NCI-H1105 (cell line): ENCODE measurements around the gene FNDC3B.

ENCODE experiments used
- DNase-seq: peaks from one replicate; lab custom pipeline; 2025; lab: John Stamatoyannopoulos, UW

Gene FNDC3B

GRCh38 chr3:172170073-172170709 lies 130.8 kb downstream of the FNDC3B start:
- DNase-seq, result no peak

DNA sequence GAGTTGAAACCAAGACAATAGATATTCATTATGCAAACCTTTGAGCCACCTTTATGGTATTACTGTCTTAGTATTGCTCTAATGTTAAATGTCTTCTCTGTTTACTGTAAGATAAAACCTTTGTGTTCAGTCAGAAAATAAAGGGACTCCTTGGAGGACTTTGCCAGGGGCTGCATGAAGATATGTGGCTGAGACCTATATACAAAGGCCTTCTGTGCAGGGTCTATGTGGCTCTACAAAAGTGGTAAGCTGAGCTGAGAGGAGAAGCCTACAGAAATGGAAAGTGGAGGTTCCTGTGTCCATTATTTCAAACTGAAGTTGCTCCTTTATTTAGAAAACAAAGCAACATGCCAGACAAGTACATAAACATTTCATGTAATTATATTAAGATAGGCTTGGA lies 131.5 kb downstream of the FNDC3B start:
- peak; percentile 37 for DNase-seq

- DNase-seq, result no peak
Observed at GRCh38 chr3:172171396-172172075, 132.2 kb downstream of the FNDC3B start.

DNA sequence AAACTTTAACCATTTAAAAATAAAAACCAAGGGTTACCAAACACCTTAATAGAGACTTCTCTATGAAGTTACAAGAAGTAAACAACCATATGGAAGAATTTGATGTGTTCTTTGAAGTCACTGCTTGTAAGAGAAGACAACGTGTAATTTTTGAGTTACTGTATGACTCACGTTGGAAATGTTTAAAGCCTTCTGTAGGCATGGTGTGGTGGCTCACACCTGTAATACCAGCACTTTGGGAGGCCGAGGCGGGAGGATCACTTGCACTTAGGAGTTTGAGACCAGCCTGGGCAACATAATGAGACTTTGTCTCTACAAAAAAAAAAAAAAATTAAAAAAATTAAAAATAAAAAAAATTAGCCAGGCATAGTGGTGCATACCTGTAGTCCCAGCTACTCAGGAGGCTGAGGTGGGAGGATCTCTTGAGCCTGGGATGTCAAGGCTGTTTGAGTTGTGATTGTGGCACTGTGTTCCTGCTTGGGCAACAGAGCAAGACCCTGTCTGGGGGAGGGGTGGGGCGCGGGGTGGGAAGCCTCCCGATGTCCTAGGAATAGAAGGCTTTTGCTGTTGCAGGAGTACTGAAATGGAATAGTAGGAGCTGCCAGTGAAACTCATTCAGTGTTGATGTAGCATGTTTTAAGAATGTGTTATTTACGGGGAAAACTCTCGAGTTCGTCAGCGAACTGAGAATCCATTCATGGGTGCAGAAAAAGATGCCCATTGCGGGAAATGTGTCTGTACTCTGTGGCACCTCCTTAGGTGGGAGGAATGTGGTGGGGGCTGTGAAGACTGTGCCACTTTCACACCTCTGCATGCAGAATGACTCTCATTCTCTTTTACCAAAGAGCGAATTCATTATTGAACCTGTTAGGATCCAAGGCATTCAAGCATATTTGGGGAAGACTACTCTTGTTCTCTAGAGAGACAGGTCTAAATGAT lies 134.2 kb downstream of the FNDC3B start:
- DNase-seq, result no peak

DNA sequence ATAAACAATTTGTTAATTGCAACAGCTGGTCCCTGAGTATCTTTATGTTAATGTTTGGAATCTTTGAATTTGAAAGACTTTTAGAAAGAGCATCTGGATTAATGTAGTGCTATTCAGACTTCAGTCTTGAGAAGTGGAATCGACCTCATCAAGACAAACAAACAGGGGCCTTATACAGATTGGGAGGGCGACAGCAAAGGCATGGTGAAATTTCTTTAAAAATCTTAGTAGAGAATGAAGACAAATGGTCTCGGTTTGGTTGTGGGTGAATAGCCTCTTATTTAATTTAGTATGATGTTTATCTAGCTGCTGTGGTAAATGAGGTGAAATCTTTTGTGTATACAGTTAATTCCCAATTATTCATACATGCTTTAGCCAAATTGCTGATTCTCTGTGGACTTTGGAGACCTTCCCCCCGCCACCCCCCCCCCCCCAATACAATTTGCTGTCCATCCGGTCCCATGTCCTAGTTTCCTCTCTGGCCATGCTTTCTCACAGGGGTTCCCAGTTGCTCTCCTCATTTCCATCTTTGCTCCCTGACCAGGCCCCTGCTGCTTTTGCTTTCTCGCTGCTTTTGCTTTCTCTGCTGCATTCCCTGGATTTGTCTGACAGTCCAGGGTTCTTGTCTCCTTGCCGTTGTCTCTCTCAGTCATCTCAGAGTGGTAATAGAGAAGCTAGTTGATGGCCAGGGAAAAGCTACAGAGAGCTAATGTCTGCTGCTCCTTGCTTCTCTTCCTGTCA lies 135.3 kb downstream of the FNDC3B start:
- DNase-seq, result no peak

DNA sequence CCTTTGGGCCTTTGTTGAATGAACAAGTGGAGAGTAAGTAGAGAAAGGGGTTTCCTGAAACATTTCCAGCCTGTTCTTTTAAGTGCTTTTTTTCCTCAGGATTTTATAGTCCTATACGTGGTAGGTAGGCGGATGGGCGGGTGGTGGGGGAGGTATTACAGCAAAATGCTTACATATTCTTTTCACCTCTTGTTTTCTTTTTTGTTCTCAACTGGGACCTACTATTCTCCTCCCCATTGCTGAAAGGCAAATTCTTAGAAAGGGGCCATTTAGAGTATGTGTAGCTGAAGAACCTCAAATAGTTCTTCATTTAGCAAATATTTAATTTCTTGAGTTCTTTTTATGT lies 135.8 kb downstream of the FNDC3B start:
- DNase-seq, result no peak

- no peak for DNase-seq
Observed at GRCh38 chr3:172176061-172176770, 136.8 kb downstream of the FNDC3B start.

GRCh38 chr3:172177046-172177445 lies 137.7 kb downstream of the FNDC3B start:
- no peak for DNase-seq

DNA sequence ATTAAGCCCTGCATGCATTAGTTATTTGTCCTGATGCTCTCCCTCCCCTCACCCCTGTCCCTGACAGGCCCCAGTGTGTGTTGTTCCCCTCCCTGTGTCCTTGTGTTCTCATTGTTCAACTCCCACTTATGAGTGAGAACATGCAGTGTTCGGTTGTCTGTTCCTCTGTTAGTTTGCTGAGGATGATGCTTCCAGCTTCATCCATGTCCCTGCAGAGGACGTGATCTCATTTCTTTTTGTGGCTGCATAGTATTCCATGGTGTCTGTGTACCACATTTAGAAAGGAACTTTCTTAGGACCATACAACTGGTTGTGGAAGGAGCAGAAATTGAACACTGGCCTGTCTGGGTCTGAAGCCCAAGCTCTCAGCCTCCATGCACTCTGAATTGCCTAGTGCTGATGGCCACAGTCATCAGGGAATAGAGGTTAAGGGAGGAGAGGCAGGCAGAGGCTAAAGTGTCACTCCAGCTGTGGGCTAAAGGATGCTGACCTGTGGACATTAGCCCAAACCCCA lies 138.5 kb downstream of the FNDC3B start:
- DNase-seq, result no peak

- DNase-seq, result no peak
Observed at GRCh38 chr3:172179680-172180399, 140.5 kb downstream of the FNDC3B start.

DNA sequence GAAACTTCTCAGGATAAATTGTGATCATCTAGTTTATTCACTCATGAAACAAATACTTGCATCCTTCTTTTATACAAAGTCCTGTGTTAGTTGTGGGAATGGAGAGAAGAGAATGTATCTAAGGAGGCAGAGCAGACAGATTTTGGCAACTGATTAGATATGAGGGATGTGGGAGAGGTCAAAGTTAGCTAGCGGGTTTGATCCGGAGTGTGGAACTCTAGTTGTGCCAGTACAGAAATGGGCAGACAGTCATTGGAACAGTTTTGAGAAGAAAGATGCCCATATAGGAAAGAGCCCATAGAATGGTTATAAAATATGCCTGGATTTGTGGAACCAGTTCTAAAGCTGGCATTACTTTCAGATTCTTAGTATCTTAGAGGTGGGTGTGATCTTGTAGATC lies 141.1 kb downstream of the FNDC3B start:
- no peak for DNase-seq

DNA sequence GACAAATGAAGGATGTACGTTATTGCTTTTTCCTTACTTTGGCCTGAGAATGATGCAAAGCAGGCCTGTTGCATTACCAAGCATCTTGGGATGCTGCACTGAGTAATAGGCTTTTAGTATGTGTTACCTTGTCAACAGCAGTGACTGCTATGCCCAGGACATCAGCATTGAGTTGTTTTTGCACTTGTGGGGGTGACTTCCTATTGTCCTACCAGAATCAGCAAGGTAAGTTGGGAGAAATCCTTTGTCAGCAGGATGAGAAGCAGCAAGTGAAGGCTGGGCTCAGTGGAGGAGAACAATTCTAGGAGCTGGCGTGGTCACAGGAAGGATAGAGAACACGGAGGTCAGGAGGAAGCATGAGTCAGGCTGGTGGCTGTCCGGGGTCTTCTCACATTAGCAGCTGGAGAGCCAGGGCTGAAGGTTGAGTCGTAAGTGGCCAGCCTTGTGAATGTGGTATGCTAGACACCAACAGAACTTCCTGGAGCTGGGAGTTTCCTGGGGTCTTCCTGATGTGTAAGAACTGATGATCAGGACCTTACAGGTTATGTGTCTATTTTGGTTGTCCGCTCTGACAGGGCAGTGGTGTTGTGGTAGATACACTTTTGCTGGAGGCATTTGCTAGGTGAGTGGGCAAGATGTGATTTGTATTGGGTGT lies 142.7 kb downstream of the FNDC3B start:
- DNase-seq, result no peak

DNA sequence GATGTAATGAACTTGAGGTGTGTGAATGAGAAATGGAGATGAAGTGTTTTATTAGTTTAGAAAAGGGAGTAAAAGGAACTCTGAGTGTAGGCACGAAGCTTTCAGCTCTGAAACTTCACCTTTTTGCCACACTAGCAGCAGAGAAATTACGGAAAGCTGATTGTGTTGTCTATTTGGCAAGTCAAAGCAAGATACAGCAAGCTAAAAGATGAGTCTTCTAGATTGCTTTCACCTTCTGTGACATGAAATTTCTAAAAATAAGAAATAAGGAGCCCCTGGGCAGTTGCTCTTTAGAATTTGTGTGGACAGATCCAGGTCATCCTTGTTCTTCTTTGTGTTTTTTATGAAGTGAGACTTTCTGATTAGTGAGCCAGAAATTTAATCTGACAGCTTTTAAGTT lies 143.4 kb downstream of the FNDC3B start:
- DNase-seq, result no peak

DNA sequence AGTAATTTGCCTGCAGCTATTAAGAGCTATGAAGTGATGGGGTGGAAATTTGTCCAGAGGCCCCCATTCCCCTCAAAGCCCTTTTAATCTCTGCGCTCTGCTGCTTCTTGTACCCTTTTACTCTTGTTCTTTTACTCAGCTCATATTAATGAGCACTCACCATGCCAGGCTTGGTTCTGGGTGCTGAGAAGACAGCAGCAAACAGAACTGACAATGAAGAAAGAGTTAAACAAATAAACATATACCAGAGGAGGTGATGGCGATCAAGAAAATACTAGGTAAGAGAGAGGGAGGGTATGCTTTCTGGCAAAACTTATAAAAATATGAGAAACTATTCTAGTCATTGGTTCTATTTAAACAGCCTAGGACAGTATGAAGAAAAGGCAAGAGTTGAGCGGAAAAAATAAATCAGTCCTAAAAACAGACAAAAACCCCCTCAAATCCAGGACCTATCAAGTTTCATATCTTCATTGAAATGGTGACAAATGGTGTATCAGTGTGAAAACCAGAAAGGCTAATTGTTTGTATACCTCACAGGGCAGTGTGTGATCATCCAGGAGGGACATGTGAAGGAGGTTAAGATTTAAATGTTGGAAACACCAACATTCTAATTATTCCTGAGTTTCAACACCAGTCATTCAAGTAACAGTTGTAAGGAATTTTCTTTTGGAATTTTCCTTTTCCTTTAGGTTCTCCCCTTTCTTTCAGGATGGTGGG lies 144.9 kb downstream of the FNDC3B start:
- DNase-seq, result no peak

GRCh38 chr3:172185907-172186306 lies 146.5 kb downstream of the FNDC3B start:
- no peak for DNase-seq

GRCh38 chr3:172186607-172187006 lies 147.2 kb downstream of the FNDC3B start:
- no peak for DNase-seq

DNA sequence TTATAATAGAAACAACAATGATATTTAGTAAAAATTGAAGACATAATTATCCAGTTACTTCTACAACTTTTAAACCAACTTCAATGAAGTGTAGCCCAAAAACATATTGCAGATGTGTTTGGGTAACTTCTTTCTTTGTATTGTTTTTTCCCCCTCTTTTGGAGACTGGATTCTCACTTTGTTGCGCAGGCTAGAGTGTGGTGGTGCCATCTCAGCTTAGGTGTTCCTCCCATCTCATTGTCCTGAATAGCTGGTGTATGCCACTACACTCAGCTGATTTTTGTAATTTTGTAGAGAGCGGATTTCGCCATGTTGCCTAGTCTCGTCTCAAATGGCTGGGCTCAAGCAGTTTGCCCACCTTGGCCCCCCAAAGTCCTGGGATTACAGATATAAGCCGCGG lies 148.1 kb downstream of the FNDC3B start:
- DNase-seq, result no peak

GRCh38 chr3:172188511-172188910 lies 149.1 kb downstream of the FNDC3B start:
- DNase-seq, result no peak

- no peak for DNase-seq
Observed at GRCh38 chr3:172189213-172189612, 149.8 kb downstream of the FNDC3B start.
